Neuron (in vitro differentiated cells): ENCODE measurements around the gene MICOS13.

ENCODE experiments used
- H2AFZ ChIP-seq: one replicate; pipeline ENCODE4 v1.6.1; 2013; ENCODE audit warnings: low read depth, mild to moderate bottlenecking, inconsistent platforms, low read length, moderate library complexity
- H3K27me3 ChIP-seq: one replicate; pipeline ENCODE4 v1.6.1; 2013; ENCODE audit warnings: low read length; ENCODE audit not compliant: insufficient read depth
- H3K36me3 ChIP-seq: one replicate; pipeline ENCODE4 v1.6.1; 2013; ENCODE audit warnings: low read length; ENCODE audit not compliant: insufficient read depth
- H3K4me1 ChIP-seq: one replicate; pipeline ENCODE4 v1.6.1; 2013; ENCODE audit warnings: low read length; ENCODE audit not compliant: insufficient read depth
- H3K4me3 ChIP-seq: 2 replicates; pipeline ENCODE4 v1.5.1; 2013; ENCODE audit warnings: mild to moderate bottlenecking, low read length, moderate library complexity
- H3K9me3 ChIP-seq: one replicate; pipeline ENCODE4 v1.6.1; 2013; ENCODE audit warnings: low read length

The MICOS13 gene

GRCh38 chr19:5632241-5632612 is 48.1 kb downstream of the MICOS13 start:
- Histone ChIP-seq H2AFZ (no peak overlapping the region), H3K9me3 (no peaks in the 10 kb centered on the region), H3K36me3 (peaks cover 62% of the 10 kb centered on the region), H3K4me3 (no peak overlapping the region), H3K27me3 (no peaks in the 10 kb centered on the region), H3K4me1 (no peaks in the 10 kb centered on the region)

GRCh38 chr19:5631567-5632240 is 48.6 kb downstream of the MICOS13 start:
- Histone ChIP-seq H2AFZ (no peak overlapping the region), H3K4me1 (no peaks in the 10 kb centered on the region), H3K4me3 (no peak overlapping the region), H3K36me3 (peaks cover 67% of the 10 kb centered on the region), H3K9me3 (no peaks in the 10 kb centered on the region), H3K27me3 (no peaks in the 10 kb centered on the region)

GRCh38 chr19:5628919-5629481 is 51.3 kb downstream of the MICOS13 start:
- Histone ChIP-seq H3K9me3 (no peaks in the 10 kb centered on the region), H3K4me1 (peaks cover 20% of the 10 kb centered on the region), H2AFZ (no peak overlapping the region), H3K4me3 (no peak overlapping the region), H3K36me3 (peaks cover 73% of the 10 kb centered on the region), H3K27me3 (no peaks in the 10 kb centered on the region)

- Histone ChIP-seq H3K4me1 (peaks cover 20% of the 10 kb centered on the region), H3K4me3 (no peak overlapping the region), H2AFZ (no peak overlapping the region), H3K27me3 (no peaks in the 10 kb centered on the region), H3K36me3 (peaks cover 69% of the 10 kb centered on the region), H3K9me3 (no peaks in the 10 kb centered on the region)
Observed at GRCh38 chr19:5628461-5628860, 51.9 kb downstream of the MICOS13 start.
